Erythroblast (primary cell): ENCODE data around the gene GLOD4.

Experiments
- GATA1 ChIP-seq: IDR thresholded peaks from 2 replicates; pipeline ENCODE4 v1.6.1; 2011; ENCODE audit warnings: low read depth, mild to moderate bottlenecking, control low read depth, low read length, moderate library complexity
- POLR2A ChIP-seq: IDR thresholded peaks from 2 replicates; pipeline ENCODE4 v1.6.1; 2011; ENCODE audit warnings: mild to moderate bottlenecking, low read length

- TF ChIP-seq POLR2A (no peak), GATA1 (no peak)
Observed at GRCh38 chr17:733743-734142, 48.3 kb downstream of the GLOD4 start.
